Caco-2 (cell line): ENCODE results near the gene NHLRC4. TPM values are rescaled to one million over a fixed set of nuclear protein-coding genes. Genes with fewer than 3 reads are reported as not detected.

ENCODE experiments used
- BruUV-seq: library from RNA; stranded (reverse); fragments of 400-500 nt; replicated peaks from 2 replicates; lab custom pipeline; 2021; lab: Mats Ljungman, UMichigan
- CTCF ChIA-PET: fragments of 300-600 bp; sonication (Branson Sonifier 250); formaldehyde crosslinking; loops from one replicate; lab custom pipeline; 2022; ENCODE audit warnings: antibody characterized with exemption; lab: Charles Lee
- POLR2A ChIA-PET: fragments of 300-600 bp; sonication (Branson Sonifier 250); formaldehyde crosslinking; loops from one replicate; lab custom pipeline; 2022; ENCODE audit warnings: antibody characterized with exemption; lab: Charles Lee
- DNase-seq, 2 experiments: peaks; one replicate each; pipeline versions ENCODE4 v3.0.0 to v3.0.0-alpha.2; 2020 to 2022
- H3K27me3 ChIP-seq: replicated peaks from 2 replicates; pipeline ENCODE4 v1.6.0; 2011; ENCODE audit warnings: low read length; ENCODE audit not compliant: control insufficient read depth, insufficient read depth
- H3K36me3 ChIP-seq: 2 replicates; pipeline ENCODE4 v1.5.1; 2011; ENCODE audit warnings: low read length; ENCODE audit not compliant: control insufficient read depth, insufficient read depth
- H3K4me1 ChIP-seq: fragments of 250-450 bp; sonication (Bioruptor Pico); 2 replicates; pipeline ENCODE4 v1.5.1; 2020; ENCODE audit warnings: mild to moderate bottlenecking
- H3K4me3 ChIP-seq: 2 replicates; pipeline ENCODE4 v1.5.1; 2011; ENCODE audit warnings: low read depth, mild to moderate bottlenecking, control low read depth, low read length
- H3K9me3 ChIP-seq: fragments of 250-450 bp; sonication (Bioruptor Pico); 2 replicates; pipeline ENCODE4 v1.5.1; 2020; ENCODE audit warnings: mild to moderate bottlenecking, moderate library complexity
- H3K27ac Mint-ChIP-seq: one replicate; pipeline ENCODE4 v1.8.0; 2022; ENCODE audit warnings: mixed read lengths; ENCODE audit not compliant: unreplicated experiment
- H3K27me3 Mint-ChIP-seq: one replicate; pipeline ENCODE4 v1.8.0; 2022; ENCODE audit warnings: mixed read lengths; ENCODE audit not compliant: insufficient read depth, unreplicated experiment
- H3K36me3 Mint-ChIP-seq: one replicate; pipeline ENCODE4 v1.8.0; 2022; ENCODE audit warnings: mild to moderate bottlenecking, mixed read lengths; ENCODE audit not compliant: insufficient read depth, unreplicated experiment
- H3K4me1 Mint-ChIP-seq: one replicate; pipeline ENCODE4 v1.8.0; 2022; ENCODE audit warnings: low read depth, mixed read lengths; ENCODE audit not compliant: unreplicated experiment
- H3K4me3 Mint-ChIP-seq: one replicate; pipeline ENCODE4 v1.8.0; 2022; ENCODE audit warnings: mild to moderate bottlenecking, moderate library complexity, mixed read lengths; ENCODE audit not compliant: unreplicated experiment
- H3K9me3 Mint-ChIP-seq: one replicate; pipeline ENCODE4 v1.8.0; 2022; ENCODE audit warnings: mixed read lengths; ENCODE audit not compliant: unreplicated experiment
- CTCF ChIP-seq, 2 experiments: fragments of 200-600 bp in 1 of 2; IDR thresholded peaks; 1 replicate in 1 of 2; 2 replicates in 1 of 2; pipeline versions ENCODE4 v1.5.1 to v1.8.0; 2011 to 2022; ENCODE audit warnings: antibody characterized with exemption in 1 of 2, control low read depth in 1 of 2, inconsistent platforms in 1 of 2, low read depth in 1 of 2, low read length in 1 of 2, mild to moderate bottlenecking in 1 of 2, moderate library complexity in 1 of 2; ENCODE audit not compliant: insufficient read depth in 1 of 2, severe bottlenecking in 1 of 2, unreplicated experiment in 1 of 2
- intact Hi-C: fragments of 100-400 bp; cut with micrococcal nuclease; formaldehyde crosslinking; loops from one replicate; pipeline ENCODE4 v1.10.0; 2022; ENCODE audit not compliant: unreplicated experiment
- total RNA-seq: library from RNA; stranded (reverse); gene quantifications from 2 replicates; pipeline ENCODE4 v1.2.3, GENCODE V29; 2022

Gene NHLRC4
- total RNA-seq, 1 experiment from 2014 or later: not detected

- H3K4me3 Mint-ChIP-seq: no peak overlapping the region
- CTCF ChIA-PET: no interaction called here
These were observed 1.1 kb upstream of the NHLRC4 start for GRCh38 chr16:565419-566330.

GRCh38 chr16:567373-568256 is 810 bp downstream of the NHLRC4 start:
- no peak for TF ChIP-seq CTCF (IDR thresholded peaks at IDR 0.05; ENCODE audit: insufficient read depth in 1 of 2, low read depth in 1 of 2, low read length in 1 of 2, severe bottlenecking in 1 of 2, unreplicated experiment in 1 of 2)
- no peaks in the 10 kb centered on the region for H3K9me3 ChIP-seq
- no peaks in the 10 kb centered on the region for H3K36me3 ChIP-seq
- no peak overlapping the region for H3K4me3 ChIP-seq
- peaks cover 9% of the 10 kb centered on the region; the same call in 1 of the 2 replicates for H3K4me1 ChIP-seq
- ChIA-PET CTCF (no interaction called here), POLR2A (no interaction called here)
- no peaks in the 10 kb centered on the region for H3K27me3 Mint-ChIP-seq
- peaks cover 12% of the 10 kb centered on the region for H3K4me1 Mint-ChIP-seq
- H3K4me3 Mint-ChIP-seq: no peak overlapping the region
- H3K27ac Mint-ChIP-seq: no peak overlapping the region
- no peaks in the 10 kb centered on the region for H3K27me3 ChIP-seq
- no peaks in the 10 kb centered on the region for H3K9me3 Mint-ChIP-seq
- DNase-seq: no peak
- intact Hi-C loops: no loop called here
- no TSS peak for BruUV-seq
- peaks cover 5% of the 10 kb centered on the region for H3K36me3 Mint-ChIP-seq

More at GRCh38 chr16:565419-566330, 1.1 kb upstream of the NHLRC4 start:
- H3K36me3 Mint-ChIP-seq: peaks cover 5% of the 10 kb centered on the region
- no peak overlapping the region for H3K4me3 ChIP-seq
- TF ChIP-seq CTCF (IDR thresholded peaks at IDR 0.05; ENCODE audit: insufficient read depth in 1 of 2, low read depth in 1 of 2, low read length in 1 of 2, severe bottlenecking in 1 of 2, unreplicated experiment in 1 of 2): no peak
- H3K4me1 Mint-ChIP-seq: no peaks in the 10 kb centered on the region
- H3K27ac Mint-ChIP-seq: no peak overlapping the region
- no peak for DNase-seq
- H3K27me3 Mint-ChIP-seq: no peaks in the 10 kb centered on the region
- BruUV-seq: no TSS peak
- peaks cover 9% of the 10 kb centered on the region; the same call in 1 of the 2 replicates for H3K4me1 ChIP-seq
- POLR2A ChIA-PET: no interaction called here
- no peaks in the 10 kb centered on the region for H3K9me3 ChIP-seq
- no peaks in the 10 kb centered on the region for H3K27me3 ChIP-seq
- no peaks in the 10 kb centered on the region for H3K36me3 ChIP-seq
- no peaks in the 10 kb centered on the region for H3K9me3 Mint-ChIP-seq
- intact Hi-C loops: no loop called here
